Cardiac muscle cell (in vitro differentiated cells and primary cell): ENCODE measurements around the gene SMC3. TPM values are rescaled to one million over a fixed set of nuclear protein-coding genes. Genes with fewer than 3 reads are reported as not detected.
A peak's percentile ranks its signal among the peaks of the same experiment; 100 is the strongest.

Experiments used
- DNase-seq, 2 donors: peaks; one replicate each; pipeline versions ENCODE4 v3.0.0 to v3.0.0-alpha.2; 2010 to 2017; ENCODE audit warnings: low read depth in 1 of 2, low spot score in 1 of 2
- H3K27ac ChIP-seq: fragments of 200-600 bp; sonication (generic); 2 replicates; pipeline ENCODE4 v1.5.1; 2016
- H3K27me3 ChIP-seq: fragments of 200-600 bp; sonication (generic); 2 replicates; pipeline ENCODE4 v1.6.0; 2016; ENCODE audit warnings: control low read depth
- H3K36me3 ChIP-seq: fragments of 200-600 bp; sonication (generic); 2 replicates; pipeline ENCODE4 v1.5.1; 2016; ENCODE audit warnings: control low read depth
- H3K4me1 ChIP-seq: fragments of 200-600 bp; sonication (generic); 2 replicates; pipeline ENCODE4 v1.8.1; 2017; ENCODE audit warnings: low read depth, mild to moderate bottlenecking, mixed run types
- H3K4me3 ChIP-seq: fragments of 200-600 bp; sonication (generic); 2 replicates; pipeline ENCODE4 v1.5.1; 2016; ENCODE audit warnings: mild to moderate bottlenecking
- H3K9me3 ChIP-seq: fragments of 200-600 bp; sonication (generic); 2 replicates; pipeline ENCODE4 v1.5.1; 2017; ENCODE audit warnings: low read depth, mild to moderate bottlenecking, control low read depth
- CTCF ChIP-seq: IDR thresholded peaks from 2 replicates; pipeline ENCODE4 v1.5.1; 2012; ENCODE audit warnings: low read depth, mild to moderate bottlenecking, low read length
- polyA plus RNA-seq: library from polyadenylated mRNA; unstranded; fragments of >200 nt; fragmentation: Nextera tagmentation; extraction: Ambion mirVana; gene quantifications from 2 replicates; pipeline ENCODE4 v1.2.1, GENCODE V29; 2016
- total RNA-seq: library from RNA; depleted of rRNA; stranded (reverse); fragments of >200 nt; gene quantifications from 2 replicates; pipeline ENCODE4 v1.2.3, GENCODE V29; 2016

SMC3 gene
- total and polyA plus RNA-seq, 2 experiments from 2014 or later, result 40.7 to 81.5 TPM

GRCh38 chr10:110597476-110597875 is 30.0 kb downstream of the SMC3 start:
- DNase-seq, result no peak
- H3K4me3 ChIP-seq, result no peak overlapping the region
- H3K36me3 ChIP-seq, result peaks cover 49% of the 10 kb centered on the region
- no peak for TF ChIP-seq CTCF
- no peaks in the 10 kb centered on the region for H3K4me1 ChIP-seq
- peak overlapping the region; percentile 0 for H3K27ac ChIP-seq
- no peaks in the 10 kb centered on the region for H3K27me3 ChIP-seq
- no peaks in the 10 kb centered on the region for H3K9me3 ChIP-seq

GRCh38 chr10:110600487-110601101 is 33.1 kb downstream of the SMC3 start:
- Histone ChIP-seq H3K27ac (no peak overlapping the region), H3K27me3 (no peaks in the 10 kb centered on the region), H3K9me3 (no peaks in the 10 kb centered on the region), H3K4me3 (no peak overlapping the region), H3K36me3 (peaks cover 56% of the 10 kb centered on the region), H3K4me1 (no peaks in the 10 kb centered on the region)
- TF ChIP-seq CTCF, result peak; percentile 48
- peak; percentile 70 to 77 for DNase-seq

- no peak overlapping the region for H3K27ac ChIP-seq
- no peaks in the 10 kb centered on the region for H3K4me1 ChIP-seq
- H3K27me3 ChIP-seq, result no peaks in the 10 kb centered on the region
- DNase-seq, result no peak
- no peaks in the 10 kb centered on the region for H3K9me3 ChIP-seq
- TF ChIP-seq CTCF, result no peak
- H3K4me3 ChIP-seq, result no peak overlapping the region
- peaks cover 61% of the 10 kb centered on the region for H3K36me3 ChIP-seq
These were observed 34.1 kb downstream of the SMC3 start for GRCh38 chr10:110601581-110601980.

- H3K4me1 ChIP-seq, result peaks cover 14% of the 10 kb centered on the region
- H3K27me3 ChIP-seq, result no peaks in the 10 kb centered on the region
- H3K9me3 ChIP-seq, result no peaks in the 10 kb centered on the region
- no peak for DNase-seq
- no peak overlapping the region for H3K27ac ChIP-seq
- no peak overlapping the region for H3K4me3 ChIP-seq
- H3K36me3 ChIP-seq, result peaks cover 24% of the 10 kb centered on the region
- TF ChIP-seq CTCF, result no peak
These were observed 40.6 kb downstream of the SMC3 start for GRCh38 chr10:110608087-110608486.

GRCh38 chr10:110609605-110610004 is 42.1 kb downstream of the SMC3 start:
- peak in 1 of 2 donors; percentile 49 for DNase-seq
- no peak for TF ChIP-seq CTCF
- Histone ChIP-seq H3K4me1 (peaks cover 14% of the 10 kb centered on the region), H3K27me3 (no peaks in the 10 kb centered on the region), H3K27ac (peak overlapping the region; percentile 6), H3K4me3 (no peak overlapping the region), H3K36me3 (peaks cover 15% of the 10 kb centered on the region), H3K9me3 (no peaks in the 10 kb centered on the region)
